ENCODE measurements around the gene ATG4D.

Gene ATG4D

GRCh38 chr19:10543420-10544241 lies at the start of gene ATG4D:
TSS of gene ATG4D (plus strand) at chr19:10543904. CDS start at chr19:10544091, 187 bp downstream.
- H3K4me3 ChIP-seq (ENCODE audit: low read depth, low read length) = peak within 1 kb of the TSS; percentile 74
- peaks cover 7% of the 10 kb centered on the region for H3K36me3 ChIP-seq (replicated peaks)
- no peaks in the 10 kb centered on the region for H3K27me3 ChIP-seq (replicated peaks)
- H3K27ac ChIP-seq = peak within 1 kb of the TSS; percentile 65
- peak; percentile 35 for DNase-seq
- TF ChIP-seq, protein P1, sequence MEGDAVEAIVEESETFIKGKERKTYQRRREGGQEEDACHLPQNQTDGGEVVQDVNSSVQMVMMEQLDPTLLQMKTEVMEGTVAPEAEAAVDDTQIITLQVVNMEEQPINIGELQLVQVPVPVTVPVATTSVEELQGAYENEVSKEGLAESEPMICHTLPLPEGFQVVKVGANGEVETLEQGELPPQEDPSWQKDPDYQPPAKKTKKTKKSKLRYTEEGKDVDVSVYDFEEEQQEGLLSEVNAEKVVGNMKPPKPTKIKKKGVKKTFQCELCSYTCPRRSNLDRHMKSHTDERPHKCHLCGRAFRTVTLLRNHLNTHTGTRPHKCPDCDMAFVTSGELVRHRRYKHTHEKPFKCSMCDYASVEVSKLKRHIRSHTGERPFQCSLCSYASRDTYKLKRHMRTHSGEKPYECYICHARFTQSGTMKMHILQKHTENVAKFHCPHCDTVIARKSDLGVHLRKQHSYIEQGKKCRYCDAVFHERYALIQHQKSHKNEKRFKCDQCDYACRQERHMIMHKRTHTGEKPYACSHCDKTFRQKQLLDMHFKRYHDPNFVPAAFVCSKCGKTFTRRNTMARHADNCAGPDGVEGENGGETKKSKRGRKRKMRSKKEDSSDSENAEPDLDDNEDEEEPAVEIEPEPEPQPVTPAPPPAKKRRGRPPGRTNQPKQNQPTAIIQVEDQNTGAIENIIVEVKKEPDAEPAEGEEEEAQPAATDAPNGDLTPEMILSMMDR (IDR thresholded peaks at IDR 0.05; ENCODE audit: low read depth, low read length, missing control alignments) = no peak
- in situ Hi-C loops (cut with HindIII; ENCODE audit: low pct_ligation_motif_present, low sequenced_read_pairs) = no loop called here

- TF ChIP-seq, protein P1 (IDR thresholded peaks at IDR 0.05; ENCODE audit: low read depth, low read length, missing control alignments) = no peak
- Histone ChIP-seq H3K4me3 (ENCODE audit: low read depth, low read length) (no peak overlapping the region), H3K27ac (no peak overlapping the region), H3K36me3 (replicated peaks) (peaks cover 33% of the 10 kb centered on the region), H3K27me3 (replicated peaks) (no peaks in the 10 kb centered on the region)
- in situ Hi-C loops (cut with HindIII; ENCODE audit: low pct_ligation_motif_present, low sequenced_read_pairs) = no loop called here
- DNase-seq = no peak
Observed at GRCh38 chr19:10497371-10497770, 46.3 kb upstream of the ATG4D start.

DNA sequence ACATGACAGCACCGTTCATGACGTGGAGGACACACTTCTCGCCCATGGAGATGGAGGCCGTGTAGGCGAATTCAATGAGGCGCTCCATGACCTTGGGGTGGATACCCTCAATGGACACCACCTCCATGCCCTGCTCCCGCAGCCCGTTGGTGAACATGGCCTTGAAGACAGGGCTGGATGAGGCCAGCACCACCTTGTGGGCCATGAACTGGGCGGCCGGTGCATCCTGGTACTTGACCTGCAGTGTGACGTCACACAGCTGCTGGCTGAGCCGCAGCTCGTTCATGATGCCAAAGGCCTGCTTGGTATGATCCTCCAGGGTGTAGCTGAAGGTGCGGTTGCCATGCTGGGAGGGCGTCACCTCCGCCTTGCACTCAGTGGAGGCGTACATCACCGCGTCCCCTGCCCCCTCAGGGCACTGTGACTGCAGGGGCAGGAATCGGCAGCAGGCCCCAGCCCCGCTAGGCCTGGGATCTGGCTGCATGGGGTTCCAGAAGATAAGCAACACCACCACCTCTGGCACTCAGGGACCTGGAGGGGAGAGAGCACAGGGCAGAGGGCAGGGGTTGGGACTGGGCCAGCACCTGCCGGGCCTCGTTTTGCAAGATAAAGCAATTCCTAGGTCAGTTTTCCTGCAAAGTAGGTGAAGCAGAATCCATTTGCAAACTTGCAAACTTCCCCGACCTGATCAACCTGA lies 44.0 kb upstream of the ATG4D start:
- TF ChIP-seq, protein P1 (IDR thresholded peaks at IDR 0.05; ENCODE audit: low read depth, low read length, missing control alignments) = no peak

DNA sequence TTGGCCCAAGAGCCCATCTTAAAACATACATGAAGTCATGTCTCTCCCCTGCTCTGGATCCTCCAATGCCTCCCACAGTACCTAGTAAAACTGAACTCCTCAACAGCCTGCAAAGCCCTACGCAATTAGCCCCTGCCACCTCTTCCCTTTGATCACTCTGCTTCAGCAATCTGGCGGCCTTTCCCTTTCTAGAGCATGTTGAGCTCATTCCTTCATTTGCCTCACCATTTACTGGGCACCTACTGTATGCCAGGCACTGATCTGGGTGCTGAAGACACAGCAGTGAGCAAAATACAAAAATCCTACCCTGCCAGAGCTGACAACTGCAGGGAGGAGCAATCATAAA lies 43.5 kb upstream of the ATG4D start:
- no peak for DNase-seq
- peaks cover 27% of the 10 kb centered on the region for H3K36me3 ChIP-seq (replicated peaks)
- H3K4me3 ChIP-seq (ENCODE audit: low read depth, low read length) = no peak overlapping the region
- in situ Hi-C loops (cut with HindIII; ENCODE audit: low pct_ligation_motif_present, low sequenced_read_pairs) = no loop called here
- no peak overlapping the region for H3K27ac ChIP-seq
- no peaks in the 10 kb centered on the region for H3K27me3 ChIP-seq (replicated peaks)
- TF ChIP-seq, protein P1 (IDR thresholded peaks at IDR 0.05; ENCODE audit: low read depth, low read length, missing control alignments) = no peak

More for the DNA sequence above, 44.0 kb upstream of the ATG4D start:
- Histone ChIP-seq H3K27me3 (replicated peaks) (no peaks in the 10 kb centered on the region), H3K36me3 (replicated peaks) (peaks cover 28% of the 10 kb centered on the region), H3K4me3 (ENCODE audit: low read depth, low read length) (no peak overlapping the region), H3K27ac (no peak overlapping the region)
- no peak for DNase-seq
- in situ Hi-C loops (cut with HindIII; ENCODE audit: low pct_ligation_motif_present, low sequenced_read_pairs) = no loop called here

- Histone ChIP-seq H3K27ac (peak overlapping the region; percentile 92), H3K27me3 (replicated peaks) (no peaks in the 10 kb centered on the region), H3K36me3 (replicated peaks) (peaks cover 18% of the 10 kb centered on the region), H3K4me3 (ENCODE audit: low read depth, low read length) (peak overlapping the region; percentile 94)
- TF ChIP-seq, protein P1 (IDR thresholded peaks at IDR 0.05; ENCODE audit: low read depth, low read length, missing control alignments) = no peak
- in situ Hi-C loops (cut with HindIII; ENCODE audit: low pct_ligation_motif_present, low sequenced_read_pairs) = no loop called here
- peak; percentile 13 for DNase-seq
Observed at GRCh38 chr19:10501971-10502523, 41.7 kb upstream of the ATG4D start.
